ENCODE results near the gene ZFYVE28. TPM values are rescaled to one million over a fixed set of nuclear protein-coding genes. Genes with fewer than 3 reads are reported as not detected.

Gene ZFYVE28
- total and polyA plus RNA-seq, 2 experiments from 2014 or later = 4.6 to 9.6 TPM

GRCh38 chr4:2220016-2220630 is 198.3 kb downstream of the ZFYVE28 start:
- H3K9me2 ChIP-seq (ENCODE audit: insufficient read depth) = no peaks in the 10 kb centered on the region
- H3K36me3 ChIP-seq (ENCODE audit: low read depth) = 0 out of 2 replicates have a peak, but pooled peaks cover 6% of the 10 kb centered on the region
- H2AFZ ChIP-seq = no peak overlapping the region
- WGBS, 2 experiments (ENCODE audit: low coverage in 1 of 2, low lambda C conversion rate in 2 of 2, missing lambda C conversion rate in 2 of 2) = 6 to 9% methylated on average over 10 of the region's 10 CpGs
- no peaks in the 10 kb centered on the region for H3K79me2 ChIP-seq (ENCODE audit: insufficient read depth)
- H3K9me3 ChIP-seq (ENCODE audit: low read depth) = no peaks in the 10 kb centered on the region
- TF ChIP-seq EZH2 (IDR thresholded peaks at IDR 0.05; ENCODE audit: insufficient read depth, poor library complexity, severe bottlenecking) (no peak), EZH2phosphoT487 (IDR thresholded peaks at IDR 0.05; ENCODE audit: insufficient read depth, low read depth) (no peak)
- H3K4me3 ChIP-seq = no peak overlapping the region
- H4K20me1 ChIP-seq (ENCODE audit: insufficient read depth) = no peaks in the 10 kb centered on the region
- in situ Hi-C loops (cut with MboI) = loop anchor here (10.0 kb wide), 1 partner anchor 225 kb away; no protein-coding TSS in a partner anchor
- H3K4me1 ChIP-seq (ENCODE audit: insufficient read depth) = 0 out of 2 replicates have a peak, but pooled peaks cover 6% of the 10 kb centered on the region
- H3K27me3 ChIP-seq (replicated peaks; ENCODE audit: insufficient read depth) = no peaks in the 10 kb centered on the region
- no peak overlapping the region for H3K27ac ChIP-seq
- no peak overlapping the region for H3K4me2 ChIP-seq (ENCODE audit: unreplicated experiment)
- H3K9ac ChIP-seq = no peak overlapping the region
- H3F3A ChIP-seq (ENCODE audit: insufficient read depth) = peaks cover 14% of the 10 kb centered on the region
- peak; percentile 85 for DNase-seq

Small RNA genes lying within 50 kb of the gene (small RNA-seq; reads per million reads assigned to genes)
- gene COX6B1P5 (ENCODE audit: low read depth, low replicate concordance) = not detected

Other genes starting within 250 kb of the ZFYVE28 start
- 10.2 and 14.9 TPM in 2 replicates for gene HAUS3, start 176.5 kb downstream of the ZFYVE28 start, total RNA-seq (2014; rRNA removed; shearing (Covaris generic))
- gene HAUS3, start 176.5 kb downstream of the ZFYVE28 start, polyA plus RNA-seq (2016; fragmentation: Nextera tagmentation; extraction: Ambion mirVana) = 11.6 and 13.8 TPM in 2 replicates
- 1.8 and 3.9 TPM in 2 replicates for gene POLN, start 176.5 kb downstream of the ZFYVE28 start, total RNA-seq (2014; rRNA removed; shearing (Covaris generic))
- 0.91 and 1.6 TPM in 2 replicates for gene POLN, start 176.5 kb downstream of the ZFYVE28 start, polyA plus RNA-seq (2016; fragmentation: Nextera tagmentation; extraction: Ambion mirVana)
- 70.1 and 70.5 TPM in 2 replicates for gene MXD4, start 156.5 kb downstream of the ZFYVE28 start, total RNA-seq (2014; rRNA removed; shearing (Covaris generic))
- 30.9 and 50.6 TPM in 2 replicates for gene MXD4, start 156.5 kb downstream of the ZFYVE28 start, polyA plus RNA-seq (2016; fragmentation: Nextera tagmentation; extraction: Ambion mirVana)
- gene CFAP99, start 310 bp upstream of the ZFYVE28 start, total RNA-seq (2014; rRNA removed; shearing (Covaris generic)) = not detected in 2 replicates
- gene CFAP99, start 310 bp upstream of the ZFYVE28 start, polyA plus RNA-seq (2016; fragmentation: Nextera tagmentation; extraction: Ambion mirVana) = not detected in 2 replicates
- 66.5 and 67.5 TPM in 2 replicates for gene RNF4, start 50.5 kb upstream of the ZFYVE28 start, total RNA-seq (2014; rRNA removed; shearing (Covaris generic))
- gene RNF4, start 50.5 kb upstream of the ZFYVE28 start, polyA plus RNA-seq (2016; fragmentation: Nextera tagmentation; extraction: Ambion mirVana) = 63.1 and 67.8 TPM in 2 replicates
- gene FAM193A, start 118.0 kb upstream of the ZFYVE28 start, total RNA-seq (2014; rRNA removed; shearing (Covaris generic)) = 19.0 TPM in 2 replicates
- 3.8 and 5.0 TPM in 2 replicates for gene FAM193A, start 118.0 kb upstream of the ZFYVE28 start, polyA plus RNA-seq (2016; fragmentation: Nextera tagmentation; extraction: Ambion mirVana)